Spleen (tissue), 11 donors: ENCODE data around the gene EPHA6. TPM values are rescaled to one million over a fixed set of nuclear protein-coding genes. Genes with fewer than 3 reads are reported as not detected.

Source experiments
- DNase-seq: peaks from one replicate; pipeline ENCODE4 v3.0.0-alpha.2; 2020
- H3K27ac ChIP-seq, 8 donors: fragments of 200-600 bp; sonication (generic) in 7 of 8; 1 replicate in 4 of 8; 2 replicates in 4 of 8; pipeline versions ENCODE4 v1.5.0 to v1.8.0; 2016 to 2021; ENCODE audit warnings: inconsistent platforms in 4 of 8, mild to moderate bottlenecking in 4 of 8, moderate library complexity in 1 of 8
- H3K27me3 ChIP-seq, 7 donors: fragments of 200-600 bp; sonication (generic) in 6 of 7; replicated peaks in 1 of 7; 1 replicate in 4 of 7; 2 replicates in 3 of 7; pipeline versions ENCODE4 v1.5.0 to v1.8.0; 2016 to 2021; ENCODE audit warnings: inconsistent platforms in 3 of 7, mild to moderate bottlenecking in 1 of 7
- H3K36me3 ChIP-seq, 6 donors: fragments of 200-600 bp; sonication (generic) in 5 of 6; 1 replicate in 4 of 6; 2 replicates in 2 of 6; pipeline versions ENCODE4 v1.5.0 to v1.8.0; 2016 to 2021; ENCODE audit warnings: inconsistent platforms in 2 of 6
- H3K4me1 ChIP-seq, 6 donors: fragments of 200-600 bp; sonication (generic) in 5 of 6; 1 replicate in 3 of 6; 2 replicates in 3 of 6; pipeline versions ENCODE4 v1.5.0 to v1.8.0; 2016 to 2021; ENCODE audit warnings: inconsistent platforms in 3 of 6
- H3K4me3 ChIP-seq, 8 donors: fragments of 200-600 bp; sonication (generic) in 7 of 8; 1 replicate in 4 of 8; 2 replicates in 4 of 8; pipeline versions ENCODE4 v1.5.0 to v1.8.0; 2016 to 2021; ENCODE audit warnings: inconsistent platforms in 4 of 8, mild to moderate bottlenecking in 4 of 8, moderate library complexity in 2 of 8
- H3K9me3 ChIP-seq, 8 donors: fragments of 200-600 bp; sonication (generic) in 7 of 8; 1 replicate in 4 of 8; 2 replicates in 4 of 8; pipeline versions ENCODE4 v1.5.0 to v1.8.0; 2016 to 2021; ENCODE audit warnings: inconsistent platforms in 4 of 8
- CTCF ChIP-seq, 11 experiments: fragments of 200-600 bp in 7 of 11; fragments of 450-650 bp in 4 of 11; sonication (generic) in 4 of 11; IDR thresholded peaks in 8 of 11; conservative IDR thresholded peaks in 3 of 11; 1 replicate in 7 of 11; 2 replicates in 4 of 11; pipeline versions ENCODE4 v1.4.0 to v1.8.0; 2016 to 2021; ENCODE audit warnings: antibody characterized with exemption in 11 of 11, inconsistent platforms in 4 of 11, mild to moderate bottlenecking in 1 of 11
- POLR2A ChIP-seq, 3 donors: fragments of 450-650 bp; IDR thresholded peaks; one replicate each; pipeline ENCODE4 v1.5.1; 2017; ENCODE audit warnings: antibody characterized with exemption in 3 of 3, mild to moderate bottlenecking in 1 of 3
- POLR2AphosphoS5 ChIP-seq, 3 donors: sonication (generic); formaldehyde crosslinking; IDR thresholded peaks; one replicate each; pipeline ENCODE4 v1.5.1; 2017; ENCODE audit warnings: antibody characterized with exemption in 3 of 3
- WGBS, 5 donors: extraction: QIAGEN DNeasy Blood & Tissue Kit in 3 of 5; methylation state at CpG; one replicate each; pipeline versions ENCODE4 v1.1.5 to v1.1.7; 2013 to 2018; 5-methylcytosine and 5-hydroxymethylcytosine counted together
- intact Hi-C: fragments of 100-400 bp; cut with DNase I; formaldehyde crosslinking; loops from one replicate; pipeline ENCODE4 v1.15.0; 2023; ENCODE audit warnings: low total_unique reads
- polyA plus RNA-seq, 3 donors: library from polyadenylated mRNA; stranded (reverse); fragments of 200-250 nt; gene quantifications; one replicate each; pipeline ENCODE4 v1.2.1, GENCODE V29; 2013
- total RNA-seq, 7 donors: library from RNA; depleted of rRNA in 3 of 7; stranded (reverse); fragments of >200 nt in 3 of 7; fragmentation: NEBNext Ultra II Directional in 4 of 7; extraction: Animal tissue kit (Norgen Biotek cat#: 25700) in 4 of 7; gene quantifications; one replicate each; pipeline versions ENCODE4 v1.1.0 to v1.2.1, GENCODE V29; 2016 to 2021
- donor health status: healthy with polysubstance abuse.
- donor health status: DM: no; HTN: no; CAD: no; lungs with moderate emphysema.
- donor health status: DM: no; HTN: no; CAD: no.
- donor health status: Bipolar disorder and iron deficiency.
- donor health status: healthy.
- donor health status: DM: no; HTN: no; CAD: no.
- donor health status: DM: yes; HTN: yes; CAD: no.

The EPHA6 gene
- total and polyA plus RNA-seq, 10 donors, result 0.44 TPM; not detected in 9

DNA sequence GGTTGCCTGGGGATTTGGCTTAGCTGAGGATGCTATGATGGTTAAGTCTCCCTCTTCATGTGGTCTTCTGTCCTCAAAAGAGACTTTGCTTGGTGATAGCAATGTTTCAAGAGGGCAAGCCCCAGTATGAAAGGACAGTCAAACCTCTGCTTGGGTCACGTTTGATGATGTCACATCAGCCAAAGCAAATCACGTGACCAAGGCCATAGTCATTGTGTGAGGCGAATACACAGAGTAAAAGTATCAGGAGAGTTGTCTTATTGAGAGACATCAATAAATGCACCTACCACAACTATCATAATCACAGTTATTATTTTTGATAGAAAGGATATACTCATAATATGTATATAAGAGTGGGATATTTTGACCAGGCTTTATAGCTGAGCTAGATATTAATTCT is 243.0 kb downstream of the EPHA6 start:
- WGBS, 5 donors, result 77 to 85% (median 79%) methylated on average over 3 of the region's 3 CpGs
- no peak for DNase-seq
- Histone ChIP-seq H3K9me3 (peaks cover 0 to 19% (median 15%) of the 10 kb centered on the region in 8 donors), H3K36me3 (no peaks in the 10 kb centered on the region), H3K4me1 (no peaks in the 10 kb centered on the region), H3K4me3 (no peak overlapping the region), H3K27ac (no peak overlapping the region), H3K27me3 (no peaks in the 10 kb centered on the region)
- TF ChIP-seq CTCF (IDR thresholded peaks at IDR 0.05 in 8 of 11, conservative IDR thresholded peaks at IDR 0.05 in 3 of 11), result no peak
- TF ChIP-seq POLR2A (IDR thresholded peaks at IDR 0.05), result no peak
- TF ChIP-seq POLR2AphosphoS5 (IDR thresholded peaks at IDR 0.05), result no peak
- intact Hi-C loops, result no loop called here

DNA sequence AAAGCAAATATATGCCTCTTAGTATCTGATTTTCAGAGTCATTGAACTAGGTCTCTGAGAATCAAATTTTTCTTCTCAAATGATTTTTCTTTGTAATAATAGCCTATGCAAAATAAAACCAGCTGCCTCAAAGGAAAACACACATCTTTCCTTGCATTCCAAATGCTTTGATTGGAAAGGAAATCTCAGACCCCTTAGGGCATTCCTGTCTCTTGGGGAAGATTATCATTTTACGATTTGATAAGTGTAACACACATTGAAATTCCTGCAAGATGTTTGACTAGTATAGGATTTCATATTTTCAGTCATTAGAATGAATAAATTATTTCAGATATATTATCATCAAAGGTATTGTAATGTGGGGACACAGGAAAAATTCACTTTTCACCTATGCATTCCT is 244.8 kb downstream of the EPHA6 start:
- DNase-seq, result no peak
- H3K27ac ChIP-seq, result no peak overlapping the region
- peaks cover 0 to 32% (median 26%) of the 10 kb centered on the region in 8 donors for H3K9me3 ChIP-seq
- no peaks in the 10 kb centered on the region for H3K4me1 ChIP-seq
- intact Hi-C loops, result no loop called here
- 74 to 85% (median 75%) methylated on average over 1 of the region's 1 CpG for WGBS, 5 donors
- H3K4me3 ChIP-seq, result no peak overlapping the region
- H3K36me3 ChIP-seq, result no peaks in the 10 kb centered on the region
- TF ChIP-seq POLR2A (IDR thresholded peaks at IDR 0.05), result no peak
- no peak for TF ChIP-seq CTCF (IDR thresholded peaks at IDR 0.05 in 8 of 11, conservative IDR thresholded peaks at IDR 0.05 in 3 of 11)
- TF ChIP-seq POLR2AphosphoS5 (IDR thresholded peaks at IDR 0.05), result no peak
- no peaks in the 10 kb centered on the region for H3K27me3 ChIP-seq

- 24 to 43% (median 35%) methylated on average over 1 of the region's 1 CpG for WGBS, 5 donors
- Histone ChIP-seq H3K27me3 (no peaks in the 10 kb centered on the region), H3K27ac (no peak overlapping the region), H3K9me3 (peaks cover 0 to 26% (median 20%) of the 10 kb centered on the region in 8 donors), H3K4me1 (no peaks in the 10 kb centered on the region), H3K4me3 (no peak overlapping the region), H3K36me3 (no peaks in the 10 kb centered on the region)
- TF ChIP-seq POLR2AphosphoS5 (IDR thresholded peaks at IDR 0.05) (no peak), POLR2A (IDR thresholded peaks at IDR 0.05) (no peak), CTCF (IDR thresholded peaks at IDR 0.05 in 8 of 11, conservative IDR thresholded peaks at IDR 0.05 in 3 of 11) (no peak)
- no peak for DNase-seq
- intact Hi-C loops, result no loop called here
These were observed 252.1 kb downstream of the EPHA6 start for GRCh38 chr3:97066531-97066930.

DNA sequence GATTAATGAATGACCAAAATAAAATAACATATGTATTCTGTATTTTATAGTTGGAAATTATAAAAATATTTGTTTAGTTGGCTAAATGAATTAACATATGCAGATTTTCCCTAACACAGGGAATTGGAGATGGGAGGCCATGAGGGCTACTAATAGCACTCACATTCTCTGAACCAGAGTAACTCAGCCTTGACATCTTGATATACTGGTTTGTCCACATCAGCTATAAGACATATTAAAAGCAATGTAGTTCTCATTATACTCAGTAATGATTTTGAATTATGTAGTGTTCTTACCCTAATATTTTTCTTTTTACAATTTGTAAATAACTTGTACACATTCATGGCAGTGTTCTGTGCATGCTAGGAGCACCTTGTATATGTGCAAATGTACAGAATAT is 255.9 kb downstream of the EPHA6 start:
- Histone ChIP-seq H3K36me3 (no peaks in the 10 kb centered on the region), H3K9me3 (peaks cover 0 to 12% (median 2%) of the 10 kb centered on the region in 8 donors), H3K4me1 (no peaks in the 10 kb centered on the region), H3K27me3 (no peaks in the 10 kb centered on the region), H3K4me3 (no peak overlapping the region), H3K27ac (no peak overlapping the region)
- no peak for DNase-seq
- TF ChIP-seq POLR2A (IDR thresholded peaks at IDR 0.05), result no peak
- no peak for TF ChIP-seq POLR2AphosphoS5 (IDR thresholded peaks at IDR 0.05)
- no peak for TF ChIP-seq CTCF (IDR thresholded peaks at IDR 0.05 in 8 of 11, conservative IDR thresholded peaks at IDR 0.05 in 3 of 11)
- intact Hi-C loops, result no loop called here
